K562 (cell line): ENCODE measurements around the gene HOXB6. TPM values are rescaled to one million over a fixed set of nuclear protein-coding genes. Genes with fewer than 3 reads are reported as not detected.

Source experiments
- CEBPG ChIP-seq, 3 experiments: fragments of 200-800 bp in 1 of 3; sonication (Bioruptor generic) in 1 of 3; sonication (generic) in 1 of 3; formaldehyde crosslinking in 1 of 3; IDR thresholded peaks in 2 of 3; conservative IDR thresholded peaks in 1 of 3; 2 replicates each; pipeline versions ENCODE4 v1.6.1 to v1.8.0; 2016 to 2022; ENCODE audit warnings: missing compliant biosample characterization in 2 of 3, missing genetic modification characterization in 2 of 3, mild to moderate bottlenecking in 1 of 3, missing genetic modification reagents in 1 of 3
- E2F3 ChIP-seq: fragments of 250-450 bp; sonication (Bioruptor Pico); IDR thresholded peaks from 2 replicates; pipeline ENCODE4 v1.4.0; 2020; ENCODE audit warnings: mild to moderate bottlenecking
- GTF3C2 ChIP-seq: IDR thresholded peaks from 3 replicates; pipeline ENCODE4 v1.6.1; 2011; ENCODE audit warnings: borderline replicate concordance, mild to moderate bottlenecking, moderate library complexity; ENCODE audit not compliant: insufficient read length; ENCODE audit errors: extremely low read depth
- MTA1 ChIP-seq: fragments of 450-650 bp; IDR thresholded peaks from 2 replicates; pipeline ENCODE4 v1.6.1; 2017; ENCODE audit warnings: borderline replicate concordance
- POLR2B ChIP-seq: fragments of 450-650 bp; IDR thresholded peaks from 2 replicates; pipeline ENCODE4 v1.6.1; 2018; ENCODE audit warnings: low read depth; ENCODE audit not compliant: partially characterized antibody
- SNIP1 ChIP-seq: fragments of 450-650 bp; IDR thresholded peaks from 2 replicates; pipeline ENCODE4 v1.7.1; 2017; ENCODE audit warnings: low read depth, mild to moderate bottlenecking
- ZBTB40 ChIP-seq, 2 experiments: fragments of 450-650 bp in 1 of 2; sonication (generic) in 1 of 2; formaldehyde crosslinking in 1 of 2; IDR thresholded peaks; 2 replicates each; pipeline versions ENCODE4 v1.7.1 to v1.9.0; 2016 to 2022; ENCODE audit warnings: inconsistent platforms in 1 of 2, mild to moderate bottlenecking in 1 of 2, missing genetic modification reagents in 1 of 2
- polyA plus RNA-seq, 8 experiments: library from polyadenylated mRNA; depleted of rRNA in 4 of 8; stranded (reverse) in 5 of 8; unstranded in 3 of 8; fragments of >200 nt; fragmentation: Nextera tagmentation in 2 of 8; fragmentation: Illumina TruSeq in 1 of 8; extraction: Ambion mirVana in 2 of 8; extraction: Trizol in 1 of 8; gene quantifications; 2 replicates each; pipeline versions ENCODE4 v1.2.1 to v1.2.3, GENCODE V29; 2011 to 2014; ENCODE audit warnings: inconsistent platforms in 1 of 8, missing spikeins in 1 of 8
- total RNA-seq, 7 experiments: library from RNA; depleted of rRNA in 6 of 7; stranded (reverse); fragments of >200 nt in 6 of 7; fragmentation: Illumina TruSeq in 2 of 7; extraction: Trizol in 2 of 7; gene quantifications; 2 replicates each; pipeline versions ENCODE4 v1.2.1 to v1.2.3, GENCODE V29; 2011 to 2021; ENCODE audit warnings: low replicate concordance in 1 of 7
- TF ChIP-seq, protein P1 (sequence below): fragments of 450-650 bp; formaldehyde crosslinking; conservative IDR thresholded peaks from 2 replicates; pipeline ENCODE4 v1.4.0; 2022; ENCODE audit warnings: mild to moderate bottlenecking, missing genetic modification characterization
- TF ChIP-seq, protein P2 (sequence below): sonication (generic); formaldehyde crosslinking; IDR thresholded peaks from 2 replicates; pipeline ENCODE4 v1.8.0; 2022; ENCODE audit warnings: mild to moderate bottlenecking, low read depth, missing genetic modification reagents

The HOXB6 gene
- total and polyA plus RNA-seq, 9 of the 15 experiments (the other 6 are each of a cell fraction or from before 2014, with no cell fraction given) = 1.2 to 14.8 (median 4.9) TPM

DNA sequence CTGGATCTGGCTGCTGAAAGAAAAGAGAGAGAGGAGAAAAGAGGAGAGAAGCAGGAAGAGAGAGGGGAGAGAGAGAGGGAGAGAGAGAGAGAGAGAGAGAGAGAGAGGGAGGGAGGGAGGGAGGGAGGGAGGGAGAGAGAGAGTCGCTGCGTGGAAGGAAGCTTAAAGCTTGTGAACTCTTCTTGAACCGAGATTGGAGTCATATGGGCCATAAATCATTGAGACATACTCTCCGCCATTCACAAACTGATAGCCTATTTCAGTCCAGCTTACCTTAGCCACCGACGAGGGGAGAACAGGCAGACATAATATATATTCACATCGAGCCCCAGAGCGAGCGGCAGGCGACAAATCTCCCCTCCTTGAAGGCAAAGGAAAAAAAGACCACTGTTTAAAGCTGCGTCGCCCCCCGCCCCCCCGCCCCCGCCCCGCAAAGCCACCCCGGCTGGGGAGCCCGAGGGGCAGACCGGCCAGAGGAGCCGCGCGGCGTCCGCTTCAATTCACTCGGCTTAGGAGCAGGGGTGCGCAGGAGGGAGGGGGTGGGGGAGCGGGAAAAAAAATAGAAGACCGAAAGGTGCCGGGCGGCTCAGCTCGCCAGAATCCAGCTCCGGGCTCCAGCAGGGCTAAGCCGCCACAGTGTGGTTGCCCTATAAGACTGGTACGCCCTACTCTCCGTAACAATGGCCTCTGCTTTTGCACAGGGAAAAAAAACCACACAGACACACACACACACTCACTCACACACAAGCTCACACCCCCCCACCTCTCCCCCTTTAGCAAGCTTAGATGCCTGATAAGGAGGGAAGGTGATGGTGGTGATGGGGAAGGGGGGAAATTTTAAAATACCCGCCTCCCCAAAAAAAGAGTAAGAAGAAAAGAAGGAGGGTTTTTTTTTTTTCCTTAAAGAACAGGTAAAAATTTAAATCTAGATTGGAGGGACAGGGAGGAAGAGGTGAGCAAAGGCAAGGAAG, 49.2 kb downstream of the HOXB6 start (continued):
- TF ChIP-seq ZBTB40 (IDR thresholded peaks at IDR 0.05) (no peak), ZBTB40 (CRISPR knock-in tag; IDR thresholded peaks at IDR 0.05) (no peak), E2F3 (CRISPR knock-in tag) (no peak), SNIP1 (no peak), POLR2B (peak; percentile 14), MTA1 (peak; percentile 82), CEBPG (CRISPR knock-in tag; IDR thresholded peaks at IDR 0.05) (no peak), CEBPG (tag; conservative IDR thresholded peaks at IDR 0.05 in 1 of 2, IDR thresholded peaks at IDR 0.05 in 1 of 2) (no peak), GTF3C2 (no peak)
- TF ChIP-seq, protein P1, sequence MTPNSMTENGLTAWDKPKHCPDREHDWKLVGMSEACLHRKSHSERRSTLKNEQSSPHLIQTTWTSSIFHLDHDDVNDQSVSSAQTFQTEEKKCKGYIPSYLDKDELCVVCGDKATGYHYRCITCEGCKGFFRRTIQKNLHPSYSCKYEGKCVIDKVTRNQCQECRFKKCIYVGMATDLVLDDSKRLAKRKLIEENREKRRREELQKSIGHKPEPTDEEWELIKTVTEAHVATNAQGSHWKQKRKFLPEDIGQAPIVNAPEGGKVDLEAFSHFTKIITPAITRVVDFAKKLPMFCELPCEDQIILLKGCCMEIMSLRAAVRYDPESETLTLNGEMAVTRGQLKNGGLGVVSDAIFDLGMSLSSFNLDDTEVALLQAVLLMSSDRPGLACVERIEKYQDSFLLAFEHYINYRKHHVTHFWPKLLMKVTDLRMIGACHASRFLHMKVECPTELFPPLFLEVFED (CRISPR knock-in tag) = no peak; the same call in none of the 2 replicates
- TF ChIP-seq, protein P2, sequence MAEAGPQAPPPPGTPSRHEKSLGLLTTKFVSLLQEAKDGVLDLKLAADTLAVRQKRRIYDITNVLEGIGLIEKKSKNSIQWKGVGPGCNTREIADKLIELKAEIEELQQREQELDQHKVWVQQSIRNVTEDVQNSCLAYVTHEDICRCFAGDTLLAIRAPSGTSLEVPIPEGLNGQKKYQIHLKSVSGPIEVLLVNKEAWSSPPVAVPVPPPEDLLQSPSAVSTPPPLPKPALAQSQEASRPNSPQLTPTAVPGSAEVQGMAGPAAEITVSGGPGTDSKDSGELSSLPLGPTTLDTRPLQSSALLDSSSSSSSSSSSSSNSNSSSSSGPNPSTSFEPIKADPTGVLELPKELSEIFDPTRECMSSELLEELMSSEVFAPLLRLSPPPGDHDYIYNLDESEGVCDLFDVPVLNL (CRISPR knock-in tag) = no peak
